H1 (cell line): Measurements from ENCODE around the gene LIG4. TPM values are rescaled to one million over a fixed set of nuclear protein-coding genes. Genes with fewer than 3 reads are reported as not detected.

Experiments
- KDM5A ChIP-seq: fragments of 200-600 bp; IDR thresholded peaks from 2 replicates; pipeline ENCODE4 v1.7.1; 2012; ENCODE audit warnings: mild to moderate bottlenecking, low read length, inconsistent platforms, mixed read lengths
- POLR2A ChIP-seq, 2 experiments: IDR thresholded peaks; 1 replicate in 1 of 2; 2 replicates in 1 of 2; pipeline ENCODE4 v1.6.1; 2011; ENCODE audit warnings: low read depth in 2 of 2, low read length in 2 of 2, mild to moderate bottlenecking in 2 of 2; ENCODE audit errors: control extremely low read depth in 1 of 2
- SP1 ChIP-seq: IDR thresholded peaks from 2 replicates; pipeline ENCODE4 v1.6.1; 2011; ENCODE audit warnings: low read depth, low read length
- polyA plus RNA-seq, 7 experiments: library from polyadenylated mRNA; depleted of rRNA in 3 of 7; stranded (reverse) in 5 of 7; unstranded in 2 of 7; fragments of >200 nt in 5 of 7; fragments of 200-250 nt in 2 of 7; gene quantifications; 1 replicate in 5 of 7; 2 replicates in 1 of 7; 4 replicates in 1 of 7; pipeline versions ENCODE4 v1.2.1 to v1.2.3, GENCODE V29; 2011 to 2013; ENCODE audit warnings: missing spikeins in 2 of 7, mixed read lengths in 2 of 7
- total RNA-seq: library from RNA; stranded (reverse); fragmentation: NEBNext Ultra II Directional; extraction: Animal tissue kit (Norgen Biotek cat#: 25700); gene quantifications from 2 replicates; pipeline ENCODE4 v1.2.1, GENCODE V29; 2021

The LIG4 gene
- total and polyA plus RNA-seq, 2 of the 8 experiments (the other 6 are each of a cell fraction or from before 2014, with no cell fraction given), result 1.1 to 4.5 TPM

DNA sequence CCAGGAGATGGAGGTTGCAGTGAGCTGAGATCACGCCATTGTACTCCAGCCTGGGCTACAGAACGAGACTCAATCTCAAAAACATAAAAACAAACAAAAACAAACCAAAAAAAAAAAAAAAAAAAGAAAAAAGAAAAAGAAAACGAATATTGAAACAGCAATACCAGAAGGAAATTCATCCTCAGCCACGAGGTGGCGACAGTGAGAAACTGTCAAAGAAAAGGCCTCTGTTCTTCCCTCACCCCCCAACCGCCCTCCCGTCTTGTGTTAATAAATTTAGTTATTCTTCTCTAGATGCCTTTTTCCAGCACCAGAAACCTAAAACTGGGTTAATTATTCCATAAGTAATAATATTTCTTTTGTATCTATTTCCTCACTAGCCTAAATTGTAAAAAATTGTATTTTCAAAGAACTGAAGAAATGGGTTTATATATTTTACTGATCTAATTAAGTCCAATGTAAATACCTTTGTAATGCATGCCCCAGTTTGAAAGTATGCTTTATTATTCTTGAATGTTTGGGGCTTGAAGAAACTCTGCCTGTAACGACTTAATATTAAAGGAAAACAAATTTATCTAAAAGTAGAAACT is 38.6 kb downstream of the LIG4 start (continued):
- TF ChIP-seq SP1 (no peak), POLR2A (IDR thresholded peaks at IDR 0.05; ENCODE audit: control extremely low read depth in 1 of 2, low read depth in 2 of 2, low read length in 2 of 2) (no peak), KDM5A (no peak)
